Globus pallidus (tissue), 1 donor: ENCODE data around the gene MAST4.
"Not testable (repeated sequence)": the region's sequence is repeated elsewhere in the genome, so short reads cannot be mapped to it uniquely, and the experiment has no call there.

ENCODE experiments used
- DNase-seq: peaks from one replicate; pipeline ENCODE4 v3.0.0-alpha.2; 2015; ENCODE audit warnings: low spot score

MAST4 gene

GRCh38 chr5:67161767-67162166 lies 565.6 kb downstream of the MAST4 start:
- no peak for DNase-seq

GRCh38 chr5:67163231-67163756 lies 567.1 kb downstream of the MAST4 start:
- DNase-seq, result no peak

GRCh38 chr5:67163863-67164595 lies 567.8 kb downstream of the MAST4 start:
- no peak for DNase-seq

- DNase-seq, result no peak
Observed at GRCh38 chr5:67164856-67165525, 568.8 kb downstream of the MAST4 start.

- peak; percentile 81 for DNase-seq
Observed at GRCh38 chr5:67165526-67166459, 569.6 kb downstream of the MAST4 start.

GRCh38 chr5:67166460-67167285 lies 570.5 kb downstream of the MAST4 start:
- DNase-seq, result no peak

GRCh38 chr5:67168069-67168468 lies 571.9 kb downstream of the MAST4 start:
- DNase-seq, result no peak

GRCh38 chr5:67170767-67171166 lies 574.6 kb downstream of the MAST4 start:
- no peak for DNase-seq

- DNase-seq, result not testable (repeated sequence)
Observed at GRCh38 chr5:67173351-67173750, 577.2 kb downstream of the MAST4 start.

- no peak for DNase-seq
Observed at GRCh38 chr5:67173959-67174358, 577.8 kb downstream of the MAST4 start.

- DNase-seq, result no peak
Observed at GRCh38 chr5:67176936-67177335, 580.7 kb downstream of the MAST4 start.

- no peak for DNase-seq
Observed at GRCh38 chr5:67178085-67178484, 581.9 kb downstream of the MAST4 start.

- DNase-seq, result no peak
Observed at GRCh38 chr5:67178966-67179365, 582.8 kb downstream of the MAST4 start.

- DNase-seq, result no peak
Observed at GRCh38 chr5:67179697-67180361, 583.6 kb downstream of the MAST4 start.

- DNase-seq, result no peak
Observed at GRCh38 chr5:67181648-67182221, 585.5 kb downstream of the MAST4 start.

- DNase-seq, result no peak
Observed at GRCh38 chr5:67182301-67182790, 586.2 kb downstream of the MAST4 start.

- no peak for DNase-seq
Observed at GRCh38 chr5:67183859-67184258, 587.7 kb downstream of the MAST4 start.

- no peak for DNase-seq
Observed at GRCh38 chr5:67187006-67187715, 591.0 kb downstream of the MAST4 start.

- DNase-seq, result no peak
Observed at GRCh38 chr5:67188274-67189078, 592.3 kb downstream of the MAST4 start.
